GF-D8 (cell line): ENCODE measurements around the gene ZNF610.
A peak's percentile ranks its signal among the peaks of the same experiment; 100 is the strongest.

Experiments
- DNase-seq: peaks from one replicate; lab custom pipeline; 2025; lab: John Stamatoyannopoulos, UW

The ZNF610 gene

GRCh38 chr19:52397310-52398080 is 61.5 kb downstream of the ZNF610 start, which contains the start of gene ZNF528:
Gene ZNF528, plus strand, starts transcription at chr19:52397849. Its CDS starts 4,165 bp downstream, at chr19:52402014.
- DNase-seq, result peak; percentile 68

GRCh38 chr19:52398081-52398441 is 62.0 kb downstream of the ZNF610 start:
- no peak for DNase-seq

DNA sequence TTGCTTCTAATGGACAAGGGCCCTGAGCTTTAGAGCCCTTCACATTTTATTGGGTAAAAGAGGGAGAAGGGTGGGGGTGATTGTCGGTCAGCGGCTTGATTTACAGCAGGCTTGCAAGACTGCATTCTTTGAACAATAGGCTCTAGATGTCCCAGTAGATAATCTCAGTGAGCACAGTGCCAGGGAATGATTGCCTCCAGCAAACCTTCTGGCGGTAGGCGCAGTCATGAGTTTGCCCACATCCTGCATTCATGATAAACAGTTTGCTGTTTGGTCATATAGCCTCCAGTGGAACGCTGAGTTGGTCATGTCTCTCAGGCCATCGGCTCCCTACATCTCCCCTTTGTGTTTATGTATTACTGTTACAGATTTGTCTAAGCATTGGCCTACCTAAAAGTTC is 74.2 kb downstream of the ZNF610 start:
- no peak for DNase-seq

DNA sequence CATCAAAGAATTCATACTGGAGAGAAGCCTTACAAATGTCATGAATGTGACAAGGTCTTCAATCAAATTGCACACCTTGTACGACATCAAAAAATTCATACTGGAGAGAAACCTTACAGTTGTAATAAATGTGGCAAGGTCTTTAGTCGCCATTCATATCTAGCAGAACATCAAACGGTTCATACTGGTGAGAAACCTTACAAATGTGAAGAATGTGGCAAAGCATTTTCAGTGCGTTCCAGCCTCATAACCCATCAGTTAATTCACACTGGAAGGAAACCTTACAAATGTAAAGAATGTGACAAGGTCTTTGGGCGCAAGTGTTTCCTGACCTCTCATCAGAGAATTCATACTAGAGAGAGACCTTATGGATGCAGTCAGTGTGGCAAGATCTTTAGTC is 79.7 kb downstream of the ZNF610 start:
- DNase-seq, result no peak
